ENCODE results near the gene YPEL3.

YPEL3 gene

GRCh38 chr16:30090610-30091331, 5.2 kb downstream of the YPEL3 start:
- no peak for DNase-seq (ENCODE audit: low spot score)

GRCh38 chr16:30088832-30089624, 7.0 kb downstream of the YPEL3 start:
- no peak for DNase-seq (ENCODE audit: low spot score)

- DNase-seq (ENCODE audit: low spot score): no peak
Observed at GRCh38 chr16:30088237-30088831, 7.7 kb downstream of the YPEL3 start.

- no peak for DNase-seq (ENCODE audit: low spot score)
Observed at GRCh38 chr16:30087181-30087898, 8.7 kb downstream of the YPEL3 start.

- no peak for DNase-seq (ENCODE audit: low spot score)
Observed at GRCh38 chr16:30086291-30087140, 9.5 kb downstream of the YPEL3 start.

- no peak for DNase-seq (ENCODE audit: low spot score)
Observed at GRCh38 chr16:30085820-30086219, 10.2 kb downstream of the YPEL3 start.

- no peak for DNase-seq (ENCODE audit: low spot score)
Observed at GRCh38 chr16:30085247-30085646, 10.8 kb downstream of the YPEL3 start.

- DNase-seq (ENCODE audit: low spot score): no peak
Observed at GRCh38 chr16:30084816-30085159, 11.2 kb downstream of the YPEL3 start.

GRCh38 chr16:30084096-30084815, 11.8 kb downstream of the YPEL3 start:
- DNase-seq (ENCODE audit: low spot score): no peak

GRCh38 chr16:30083216-30084055, 12.6 kb downstream of the YPEL3 start:
- no peak for DNase-seq (ENCODE audit: low spot score)

GRCh38 chr16:30082545-30083090, 13.4 kb downstream of the YPEL3 start:
- no peak for DNase-seq (ENCODE audit: low spot score)

- DNase-seq (ENCODE audit: low spot score): no peak
Observed at GRCh38 chr16:30079480-30079879, 16.5 kb downstream of the YPEL3 start.

GRCh38 chr16:30078744-30079143, 17.3 kb downstream of the YPEL3 start:
- no peak for DNase-seq (ENCODE audit: low spot score)

- no peak for DNase-seq (ENCODE audit: low spot score)
Observed at GRCh38 chr16:30077656-30078055, 18.4 kb downstream of the YPEL3 start.

GRCh38 chr16:30076276-30076791, 19.7 kb downstream of the YPEL3 start:
- no peak for DNase-seq (ENCODE audit: low spot score)

GRCh38 chr16:30075503-30076275, 20.3 kb downstream of the YPEL3 start, which contains the start of gene PPP4C:
PPP4C (plus strand) TSS chr16:30075994; CDS start chr16:30076378, 384 bp downstream.
- peak; percentile 90 for DNase-seq (ENCODE audit: low spot score)

GRCh38 chr16:30070490-30070889, 25.5 kb downstream of the YPEL3 start:
- DNase-seq (ENCODE audit: low spot score): no peak

Measured in left forelimb (tissue), 1 donor.